Measurements from ENCODE around the gene SMDT1.
"Not testable (repeated sequence)": the region's sequence is repeated elsewhere in the genome, so short reads cannot be mapped to it uniquely, and the experiment has no call there.

- not testable (repeated sequence) for TF ChIP-seq POLR2A, CTCF, EP300 (IDR thresholded peaks at IDR 0.05)
These were observed 49.5 kb downstream of the SMDT1 start for GRCh38 chr22:42128776-42129694.

All from tibial nerve (tissue), 4 donors.